Pericardium fibroblast (primary cell): ENCODE measurements around the gene SPO11. TPM values are rescaled to one million over a fixed set of nuclear protein-coding genes. Genes with fewer than 3 reads are reported as not detected.

ENCODE experiments used
- total RNA-seq: library from RNA; depleted of rRNA; stranded (reverse); fragments of >200 nt; gene quantifications from 2 replicates; pipeline ENCODE4 v1.2.3, GENCODE V29; 2015

The SPO11 gene
- not detected in 2 replicates for total RNA-seq

GRCh38 chr20:57329608-57330221 is at the start of gene SPO11:
SPO11 (plus strand) TSS chr20:57329803; CDS start chr20:57329868, 65 bp downstream.

GRCh38 chr20:57351042-57351783 is 21.6 kb downstream of the SPO11 start, which contains the start of gene RAE1:
RAE1 (plus strand) TSS chr20:57351255; CDS start chr20:57354039, 2,784 bp downstream.

GRCh38 chr20:57390604-57391438 is 61.2 kb downstream of the SPO11 start, which contains the start of gene RBM38:
RBM38 (plus strand) TSS chr20:57391396; CDS start chr20:57391582, 186 bp downstream.

Other genes starting within 250 kb of the SPO11 start
- gene BMP7, start 63.2 kb upstream of the SPO11 start, total RNA-seq = not detected in 2 replicates
- gene RAE1, start 21.5 kb downstream of the SPO11 start, total RNA-seq = 18.5 and 24.2 TPM in 2 replicates
- 7.8 and 8.1 TPM in 2 replicates for gene RBM38, start 61.6 kb downstream of the SPO11 start, total RNA-seq
- gene CTCFL, start 195.3 kb downstream of the SPO11 start, total RNA-seq = 0.23 TPM in 1 of 2 replicates, not detected in the other
- gene PCK1, start 231.3 kb downstream of the SPO11 start, total RNA-seq = not detected in 2 replicates